Rectal smooth muscle tissue (tissue), 1 donor: ENCODE data around the gene PAK5.

Experiments used
- H3K27ac ChIP-seq: one replicate; pipeline ENCODE4 v1.7.0; 2013; ENCODE audit warnings: low read depth, low read length, inconsistent platforms
- H3K27me3 ChIP-seq: one replicate; pipeline ENCODE4 v1.7.0; 2013; ENCODE audit warnings: low read length; ENCODE audit not compliant: control insufficient read depth, insufficient read depth
- H3K36me3 ChIP-seq: one replicate; pipeline ENCODE4 v1.7.0; 2013; ENCODE audit warnings: low read length; ENCODE audit not compliant: control insufficient read depth, insufficient read depth
- H3K4me1 ChIP-seq: one replicate; pipeline ENCODE4 v1.7.0; 2013; ENCODE audit warnings: low read length; ENCODE audit not compliant: control insufficient read depth, insufficient read depth
- H3K4me3 ChIP-seq: one replicate; pipeline ENCODE4 v1.7.0; 2013; ENCODE audit warnings: low read length
- H3K9ac ChIP-seq: one replicate; pipeline ENCODE4 v1.7.0; 2013; ENCODE audit warnings: low read length

Gene PAK5

DNA sequence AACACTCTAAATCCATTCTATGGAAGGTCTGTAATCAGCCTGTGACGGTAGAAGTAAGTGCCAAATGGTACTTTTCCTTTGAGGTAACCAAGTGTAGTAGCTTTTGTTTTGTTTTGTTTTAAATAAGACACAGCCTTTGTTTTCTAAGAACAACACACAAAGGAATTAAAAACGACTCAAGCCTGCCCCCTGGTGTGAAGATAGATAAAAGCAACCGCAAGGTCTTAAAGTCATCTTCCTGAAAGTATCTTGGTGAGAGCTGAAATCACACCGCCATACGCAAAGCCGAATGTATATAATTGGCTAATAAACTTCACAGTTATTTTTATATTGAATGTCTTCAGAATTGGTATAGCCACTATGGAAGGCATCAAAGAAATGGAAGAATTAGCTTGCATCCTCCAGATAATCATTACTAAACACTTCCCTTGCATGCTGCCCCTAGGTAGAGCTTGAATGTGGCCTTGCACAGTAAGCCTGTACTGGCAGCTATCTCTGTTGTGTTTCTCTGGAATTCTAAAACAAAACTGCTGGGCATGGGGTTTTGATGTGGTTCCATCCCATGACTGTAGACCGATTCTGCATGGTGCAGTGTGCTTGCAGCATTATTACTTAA is 228.9 kb downstream of the PAK5 start:
- H3K4me3 ChIP-seq = no peak overlapping the region
- H3K27me3 ChIP-seq = no peaks in the 10 kb centered on the region

DNA sequence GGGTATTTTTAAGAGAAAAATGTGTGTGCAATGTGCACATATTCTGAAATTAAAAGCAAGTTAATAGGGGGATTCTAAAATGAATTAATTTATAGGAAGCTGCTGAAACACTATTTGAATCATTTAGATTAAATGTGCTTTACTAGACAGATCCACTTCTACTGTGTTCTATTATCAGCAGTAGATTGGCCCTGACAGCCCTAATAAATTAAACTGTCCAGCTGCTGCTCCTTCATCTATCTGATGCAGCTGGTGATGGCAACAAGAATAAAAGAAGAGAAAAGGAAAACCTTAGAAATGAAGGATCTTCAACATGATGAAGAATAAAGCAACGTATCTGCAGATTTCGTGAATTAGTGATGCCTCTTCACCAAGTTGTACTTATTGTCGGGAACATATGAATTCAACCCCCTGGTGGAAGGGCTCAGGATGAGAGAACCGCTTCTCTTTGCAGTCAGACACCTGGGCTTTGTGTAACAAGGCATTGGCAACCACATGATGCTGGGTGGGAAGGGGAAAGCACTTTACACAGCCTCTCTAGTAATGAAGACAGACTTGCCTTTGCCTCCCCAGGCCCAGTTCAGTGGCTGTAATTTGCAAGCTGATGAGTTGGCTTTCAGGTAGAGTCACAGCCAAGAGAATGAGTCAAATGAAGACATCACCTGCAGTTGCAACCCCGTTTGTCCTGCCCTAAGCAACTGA is 230.1 kb downstream of the PAK5 start:
- no peak overlapping the region for H3K27ac ChIP-seq
- no peak overlapping the region for H3K4me3 ChIP-seq
- no peaks in the 10 kb centered on the region for H3K27me3 ChIP-seq
- no peak overlapping the region for H3K9ac ChIP-seq
- no peaks in the 10 kb centered on the region for H3K4me1 ChIP-seq
- H3K36me3 ChIP-seq = no peaks in the 10 kb centered on the region

More for the DNA sequence above, 228.9 kb downstream of the PAK5 start:
- H3K27ac ChIP-seq = no peak overlapping the region
- no peaks in the 10 kb centered on the region for H3K4me1 ChIP-seq
- H3K9ac ChIP-seq = no peak overlapping the region
- H3K36me3 ChIP-seq = no peaks in the 10 kb centered on the region

DNA sequence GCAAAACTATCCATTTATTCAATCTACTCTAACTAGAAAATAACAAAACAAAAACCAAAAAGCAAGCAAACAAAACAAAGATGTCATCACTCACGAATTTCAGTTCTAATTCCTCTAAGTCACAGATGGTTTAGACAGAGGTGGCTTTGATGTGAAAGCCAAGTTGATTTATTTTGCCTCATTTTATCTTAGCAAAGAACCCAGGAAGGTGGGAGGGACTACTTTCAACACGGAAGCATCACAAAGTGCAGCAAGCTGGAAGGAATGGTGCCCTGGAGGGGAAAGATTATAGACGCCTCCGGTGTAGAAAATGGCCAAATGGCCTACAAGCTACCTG is 236.1 kb downstream of the PAK5 start:
- Histone ChIP-seq H3K4me1 (no peaks in the 10 kb centered on the region), H3K9ac (no peak overlapping the region), H3K27me3 (no peaks in the 10 kb centered on the region), H3K27ac (no peak overlapping the region), H3K4me3 (no peak overlapping the region), H3K36me3 (no peaks in the 10 kb centered on the region)

DNA sequence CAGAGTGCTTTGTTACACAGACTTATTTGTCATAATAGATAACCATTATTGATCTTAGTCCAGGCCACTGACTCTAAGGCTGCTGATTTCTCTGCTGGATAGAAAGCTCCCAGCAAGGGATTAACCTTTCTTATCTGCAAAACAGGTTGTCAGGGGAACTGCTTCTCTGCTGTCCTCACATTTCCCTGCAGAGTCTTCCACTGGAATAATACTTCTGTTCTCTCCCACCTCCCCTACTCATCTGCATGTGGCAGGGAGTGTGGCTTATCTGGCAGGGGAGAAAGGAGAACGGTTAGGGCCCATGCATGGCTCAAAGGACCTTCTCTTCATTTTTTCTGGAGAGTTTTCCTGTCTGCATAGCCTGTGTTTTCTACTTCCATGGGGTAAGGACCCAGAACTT is 238.3 kb downstream of the PAK5 start:
- Histone ChIP-seq H3K36me3 (no peaks in the 10 kb centered on the region), H3K9ac (no peak overlapping the region), H3K4me1 (no peaks in the 10 kb centered on the region), H3K27ac (no peak overlapping the region), H3K27me3 (no peaks in the 10 kb centered on the region), H3K4me3 (no peak overlapping the region)

DNA sequence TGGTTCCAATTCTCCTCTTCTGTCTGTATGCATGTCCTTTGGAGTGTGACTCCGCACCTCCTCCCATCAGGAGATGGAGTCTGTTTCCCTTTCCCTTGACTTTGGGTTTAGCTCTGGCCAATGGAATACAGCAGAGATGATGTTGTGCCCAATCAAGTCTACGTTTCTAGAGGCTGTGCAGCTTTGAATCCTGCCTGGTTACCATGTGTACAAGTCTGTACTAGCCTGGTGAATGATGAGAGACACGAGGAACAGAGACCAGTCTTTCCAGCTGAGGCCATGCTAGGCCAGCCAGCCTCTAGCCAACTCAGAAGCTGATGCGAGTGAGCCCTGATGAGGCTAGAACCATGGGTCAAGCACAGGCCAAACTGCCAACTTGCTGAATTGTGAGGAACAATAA is 241.3 kb downstream of the PAK5 start:
- Histone ChIP-seq H3K36me3 (no peaks in the 10 kb centered on the region), H3K4me3 (no peak overlapping the region), H3K9ac (no peak overlapping the region), H3K27ac (no peak overlapping the region), H3K4me1 (no peaks in the 10 kb centered on the region), H3K27me3 (no peaks in the 10 kb centered on the region)

DNA sequence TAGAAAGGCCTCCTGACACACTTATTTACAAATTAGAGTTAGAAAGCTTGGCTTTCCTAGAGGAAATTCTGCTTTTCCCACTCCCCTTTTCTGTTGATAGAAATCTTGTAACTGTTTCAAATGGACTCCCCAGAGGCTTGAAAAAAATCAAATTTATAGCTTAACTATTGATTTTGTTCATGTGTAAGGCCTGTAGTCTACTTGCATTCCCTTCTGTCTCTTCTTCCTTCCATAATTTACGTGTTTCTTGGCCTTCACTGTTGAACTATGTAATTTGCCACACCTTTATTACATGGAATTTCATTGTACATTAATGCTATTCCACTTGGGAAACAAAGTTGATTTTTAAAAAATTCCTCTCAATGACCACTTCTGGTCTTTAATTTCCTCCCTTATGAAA is 243.1 kb downstream of the PAK5 start:
- Histone ChIP-seq H3K4me3 (no peak overlapping the region), H3K27me3 (no peaks in the 10 kb centered on the region)

DNA sequence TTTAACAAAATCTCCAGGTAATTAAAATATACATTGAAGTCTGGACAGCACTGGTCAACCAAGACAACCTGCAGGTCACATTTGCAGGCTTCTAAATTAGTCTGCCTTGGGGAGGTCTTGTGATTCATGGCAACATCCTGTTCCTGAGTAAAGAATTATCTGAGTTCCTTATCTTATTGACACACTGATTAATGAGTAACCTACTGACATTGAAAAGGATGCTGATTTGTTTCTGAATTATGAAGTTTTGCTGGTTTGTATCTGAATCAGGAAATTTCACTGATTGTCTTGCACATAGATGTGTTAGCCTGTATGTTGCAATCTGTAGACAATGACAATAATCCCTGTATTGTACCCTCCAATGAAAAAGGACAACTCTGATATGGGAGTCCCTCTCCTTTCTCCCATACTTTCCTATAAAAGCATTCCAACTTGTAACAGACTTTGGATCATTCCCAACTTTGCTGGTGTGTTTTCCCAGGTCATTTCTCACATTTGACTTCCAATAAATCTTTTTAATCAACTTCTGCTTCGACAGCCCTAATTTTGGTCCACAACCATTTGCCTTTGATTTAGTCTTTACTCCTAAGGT is 244.5 kb downstream of the PAK5 start:
- no peaks in the 10 kb centered on the region for H3K36me3 ChIP-seq
- no peak overlapping the region for H3K27ac ChIP-seq
- H3K9ac ChIP-seq = no peak overlapping the region
- no peaks in the 10 kb centered on the region for H3K4me1 ChIP-seq
- no peak overlapping the region for H3K4me3 ChIP-seq
- no peaks in the 10 kb centered on the region for H3K27me3 ChIP-seq

More for the DNA sequence above, 243.1 kb downstream of the PAK5 start:
- H3K9ac ChIP-seq = no peak overlapping the region
- H3K36me3 ChIP-seq = no peaks in the 10 kb centered on the region
- H3K4me1 ChIP-seq = no peaks in the 10 kb centered on the region
- no peak overlapping the region for H3K27ac ChIP-seq

DNA sequence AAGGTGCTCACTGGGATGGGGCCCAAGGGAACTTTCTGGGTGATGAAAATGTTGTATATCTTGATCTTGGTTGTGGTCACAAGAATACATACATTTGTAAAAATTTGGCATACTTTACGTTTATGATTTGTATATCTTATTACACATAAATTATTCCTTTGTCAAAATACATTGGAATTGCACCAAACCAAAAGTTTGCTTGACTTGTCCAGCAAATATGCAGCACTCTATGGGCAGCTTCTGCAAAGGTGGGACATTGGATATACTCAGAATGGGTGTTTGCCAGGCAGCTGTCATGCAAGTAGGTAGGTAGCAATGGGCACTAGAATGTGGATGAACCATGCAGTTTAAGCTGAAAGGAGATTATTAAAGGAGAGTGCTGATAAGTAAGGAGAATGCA is 246.5 kb downstream of the PAK5 start:
- Histone ChIP-seq H3K4me3 (no peak overlapping the region), H3K4me1 (no peaks in the 10 kb centered on the region), H3K27me3 (no peaks in the 10 kb centered on the region), H3K27ac (no peak overlapping the region), H3K36me3 (no peaks in the 10 kb centered on the region), H3K9ac (no peak overlapping the region)

DNA sequence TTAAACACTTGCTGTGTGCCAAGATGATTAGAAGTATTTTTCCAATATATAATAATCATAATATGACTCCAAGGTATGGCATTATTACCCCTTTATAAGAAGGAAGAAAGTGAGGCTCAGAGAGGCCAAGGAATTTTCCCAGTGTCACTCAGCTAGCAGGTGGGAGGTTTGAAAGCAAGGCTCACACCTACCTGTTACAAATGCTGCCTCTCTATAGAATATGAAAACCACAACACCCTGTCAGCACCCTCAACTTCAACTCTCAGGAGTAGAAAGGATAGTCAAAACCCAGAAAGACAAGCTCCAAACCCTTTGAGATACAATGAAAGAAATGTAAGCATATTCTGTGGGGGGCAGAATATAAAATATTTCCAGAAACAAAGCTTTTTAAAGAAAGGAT is 247.8 kb downstream of the PAK5 start:
- Histone ChIP-seq H3K36me3 (no peaks in the 10 kb centered on the region), H3K27ac (no peak overlapping the region), H3K9ac (no peak overlapping the region), H3K27me3 (no peaks in the 10 kb centered on the region), H3K4me3 (no peak overlapping the region), H3K4me1 (no peaks in the 10 kb centered on the region)

DNA sequence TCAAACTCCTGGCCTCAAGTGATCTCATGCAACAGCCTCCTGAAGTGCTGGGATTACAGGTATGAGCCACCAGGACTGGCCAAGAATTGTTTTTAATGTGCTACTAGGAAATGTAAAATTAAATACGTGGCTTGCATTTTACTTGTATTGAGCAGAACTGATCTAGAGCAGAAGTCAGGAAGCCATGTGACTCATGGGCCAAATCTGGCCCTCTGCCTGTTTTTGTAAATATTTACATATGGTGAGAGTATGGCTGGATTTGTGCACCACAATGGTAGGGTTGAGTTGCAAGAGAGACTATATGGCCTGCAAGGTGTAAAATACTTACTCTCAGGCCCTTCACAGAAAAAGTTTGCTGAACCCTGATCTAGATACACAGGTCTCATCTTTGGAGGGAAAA is 248.7 kb downstream of the PAK5 start:
- H3K27me3 ChIP-seq = no peaks in the 10 kb centered on the region
- H3K9ac ChIP-seq = no peak overlapping the region
- no peak overlapping the region for H3K4me3 ChIP-seq
- H3K27ac ChIP-seq = no peak overlapping the region
- no peaks in the 10 kb centered on the region for H3K36me3 ChIP-seq
- H3K4me1 ChIP-seq = no peaks in the 10 kb centered on the region

DNA sequence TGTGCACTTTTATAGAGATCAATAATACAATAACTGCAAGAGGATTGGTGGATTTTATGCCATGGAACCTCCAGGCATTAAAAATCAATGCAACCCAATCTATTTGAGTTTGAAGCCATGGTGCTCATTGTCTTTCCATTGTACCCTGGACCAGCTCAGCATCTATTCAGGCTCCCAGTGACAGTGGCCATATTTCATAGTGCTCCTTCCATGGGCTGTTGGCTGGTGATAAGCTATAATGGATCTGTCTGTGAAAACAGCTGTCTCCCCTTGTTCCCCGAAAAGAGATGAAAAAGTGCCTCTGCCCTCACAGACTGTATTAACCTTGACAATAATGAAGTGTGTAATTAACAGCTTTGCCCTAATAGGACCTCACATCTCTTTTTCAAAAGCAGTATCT is 250.2 kb downstream of the PAK5 start:
- Histone ChIP-seq H3K36me3 (no peaks in the 10 kb centered on the region), H3K4me1 (no peaks in the 10 kb centered on the region), H3K27me3 (no peaks in the 10 kb centered on the region), H3K27ac (no peak overlapping the region), H3K4me3 (no peak overlapping the region), H3K9ac (no peak overlapping the region)

DNA sequence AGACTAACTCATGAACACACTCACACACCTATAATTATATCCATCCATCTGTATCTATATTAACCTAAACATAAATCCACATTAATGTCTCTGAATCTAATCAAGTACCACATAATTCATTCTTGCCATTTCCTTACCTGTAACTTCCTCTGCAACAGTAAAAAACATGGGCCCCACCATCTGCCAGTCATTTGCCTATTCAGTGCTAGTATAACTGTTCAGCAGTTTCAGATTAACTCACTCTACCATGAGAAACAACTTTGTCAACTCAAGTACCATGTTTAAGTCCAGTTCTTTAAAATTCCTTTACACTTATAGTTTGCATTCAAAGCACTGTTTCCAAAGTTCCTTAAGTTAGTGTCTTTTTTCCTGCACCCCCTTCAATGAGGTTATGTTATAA is 255.7 kb downstream of the PAK5 start:
- H3K27me3 ChIP-seq = no peaks in the 10 kb centered on the region

DNA sequence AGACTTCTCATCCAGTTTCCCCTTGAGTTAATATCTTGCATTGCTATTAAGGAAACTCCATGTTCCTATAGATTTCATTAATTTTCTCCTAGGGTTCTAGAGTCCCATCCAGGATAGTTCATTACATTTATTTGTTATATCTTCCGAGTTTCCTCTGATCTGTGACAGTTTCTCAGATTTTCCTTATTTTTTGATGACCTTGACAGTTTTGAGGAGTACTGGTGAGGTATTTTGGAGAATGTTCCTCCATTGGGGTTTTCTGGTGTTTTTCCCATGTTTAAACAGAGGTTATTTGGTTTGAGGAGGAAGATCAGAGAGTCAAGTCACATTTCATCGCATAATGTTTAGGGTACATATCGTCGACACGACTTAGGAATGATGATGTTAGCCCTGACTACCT is 256.7 kb downstream of the PAK5 start:
- Histone ChIP-seq H3K36me3 (no peaks in the 10 kb centered on the region), H3K4me3 (no peak overlapping the region), H3K27ac (no peak overlapping the region), H3K9ac (no peak overlapping the region), H3K27me3 (no peaks in the 10 kb centered on the region), H3K4me1 (no peaks in the 10 kb centered on the region)

More for the DNA sequence above, 255.7 kb downstream of the PAK5 start:
- Histone ChIP-seq H3K36me3 (no peaks in the 10 kb centered on the region), H3K4me3 (no peak overlapping the region), H3K27ac (no peak overlapping the region), H3K4me1 (no peaks in the 10 kb centered on the region), H3K9ac (no peak overlapping the region)
